ENCODE results near the gene MYO9A. TPM values are rescaled to one million over a fixed set of nuclear protein-coding genes. Genes with fewer than 3 reads are reported as not detected.

The MYO9A gene
- total and polyA plus RNA-seq, 10 of the 15 experiments (the other 5 are each of a cell fraction or from before 2014, with no cell fraction given) = 3.3 to 25.3 (median 12.2) TPM

DNA sequence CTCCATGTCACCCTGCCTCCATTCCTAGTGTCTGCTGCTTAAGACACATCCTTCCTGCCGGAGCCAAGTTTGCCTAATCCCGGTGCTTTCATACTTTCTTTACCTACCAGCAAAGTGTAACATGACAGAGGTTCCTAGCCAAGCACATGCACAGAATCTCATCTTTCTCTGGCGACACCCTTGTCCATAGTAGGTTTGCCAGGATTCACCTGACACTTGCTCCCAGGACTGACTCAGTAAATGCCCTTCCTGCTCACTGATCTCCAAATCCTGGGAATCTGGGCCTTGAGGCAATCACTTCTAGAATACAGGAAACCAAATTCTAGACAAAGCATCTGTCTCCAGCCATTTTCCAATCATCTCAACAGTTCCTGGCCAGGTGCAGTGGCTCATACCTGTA, 317.8 kb downstream of the MYO9A start:
- TF ChIP-seq POU2F2 (IDR thresholded peaks at IDR 0.05; ENCODE audit: borderline replicate concordance, low read depth, low read length) (no peak), KLF5 (IDR thresholded peaks at IDR 0.05; ENCODE audit: partially characterized antibody) (no peak), JUNB (IDR thresholded peaks at IDR 0.05) (no peak), SRF (IDR thresholded peaks at IDR 0.05; ENCODE audit: low read depth in 2 of 2, low read length in 2 of 2) (no peak), ZNF384 (IDR thresholded peaks at IDR 0.05; ENCODE audit: borderline replicate concordance, low read depth, low read length) (no peak)
- TF ChIP-seq, protein P1, sequence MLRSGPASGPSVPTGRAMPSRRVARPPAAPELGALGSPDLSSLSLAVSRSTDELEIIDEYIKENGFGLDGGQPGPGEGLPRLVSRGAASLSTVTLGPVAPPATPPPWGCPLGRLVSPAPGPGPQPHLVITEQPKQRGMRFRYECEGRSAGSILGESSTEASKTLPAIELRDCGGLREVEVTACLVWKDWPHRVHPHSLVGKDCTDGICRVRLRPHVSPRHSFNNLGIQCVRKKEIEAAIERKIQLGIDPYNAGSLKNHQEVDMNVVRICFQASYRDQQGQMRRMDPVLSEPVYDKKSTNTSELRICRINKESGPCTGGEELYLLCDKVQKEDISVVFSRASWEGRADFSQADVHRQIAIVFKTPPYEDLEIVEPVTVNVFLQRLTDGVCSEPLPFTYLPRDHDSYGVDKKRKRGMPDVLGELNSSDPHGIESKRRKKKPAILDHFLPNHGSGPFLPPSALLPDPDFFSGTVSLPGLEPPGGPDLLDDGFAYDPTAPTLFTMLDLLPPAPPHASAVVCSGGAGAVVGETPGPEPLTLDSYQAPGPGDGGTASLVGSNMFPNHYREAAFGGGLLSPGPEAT (IDR thresholded peaks at IDR 0.05; ENCODE audit: low read depth) = no peak
- TF ChIP-seq, protein P2, sequence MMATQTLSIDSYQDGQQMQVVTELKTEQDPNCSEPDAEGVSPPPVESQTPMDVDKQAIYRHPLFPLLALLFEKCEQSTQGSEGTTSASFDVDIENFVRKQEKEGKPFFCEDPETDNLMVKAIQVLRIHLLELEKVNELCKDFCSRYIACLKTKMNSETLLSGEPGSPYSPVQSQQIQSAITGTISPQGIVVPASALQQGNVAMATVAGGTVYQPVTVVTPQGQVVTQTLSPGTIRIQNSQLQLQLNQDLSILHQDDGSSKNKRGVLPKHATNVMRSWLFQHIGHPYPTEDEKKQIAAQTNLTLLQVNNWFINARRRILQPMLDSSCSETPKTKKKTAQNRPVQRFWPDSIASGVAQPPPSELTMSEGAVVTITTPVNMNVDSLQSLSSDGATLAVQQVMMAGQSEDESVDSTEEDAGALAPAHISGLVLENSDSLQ (IDR thresholded peaks at IDR 0.05) = no peak
- RAD21 ChIA-PET (ENCODE audit: unreplicated experiment) = interaction anchor here (1.1 to 1.2 kb wide), 2 partner anchors 48 to 353 kb away, joined by 3 read pairs; no protein-coding TSS in a partner anchor
- H3K9ac ChIP-seq (ENCODE audit: control insufficient read depth, insufficient read depth, low read length) = no peak overlapping the region
- WGBS (ENCODE audit: insufficient coverage, insufficient replicate concordance, low lambda C conversion rate, missing lambda C conversion rate) = 74% methylated on average over 3 of the region's 3 CpGs
- no peaks in the 10 kb centered on the region; the same call in 2 of the 3 replicates for H3K9me3 ChIP-seq (replicated peaks; ENCODE audit: control insufficient read depth, insufficient read depth, low read length)
- H3K4me2 ChIP-seq (ENCODE audit: control insufficient read depth, insufficient read depth) = no peak overlapping the region
- no TSS peak for BruUV-seq (replicated peaks)
- H2AFZ ChIP-seq (ENCODE audit: control insufficient read depth, low read depth, low read length) = no peak overlapping the region
- POLR2A ChIA-PET = no interaction called here
- peaks cover 10% of the 10 kb centered on the region for H3K4me1 ChIP-seq (ENCODE audit: control insufficient read depth, insufficient read depth, low read length)
- no peaks in the 10 kb centered on the region for H3K36me3 ChIP-seq (ENCODE audit: control insufficient read depth in 2 of 2, insufficient read depth in 2 of 2, low read length in 1 of 2)
- intact Hi-C loops (cut with micrococcal nuclease; ENCODE audit: unreplicated experiment) (loop anchor here (2.0 kb wide), 2 partner anchors 351 to 357 kb away; no protein-coding TSS in a partner anchor), in situ Hi-C loops (cut with MboI) (loop anchor here (5.0 to 10.0 kb wide), 3 partner anchors 53 to 355 kb away; no protein-coding TSS in a partner anchor)
- H4K20me1 ChIP-seq (ENCODE audit: control insufficient read depth, insufficient read depth) = no peaks in the 10 kb centered on the region
- H3K27me3 ChIP-seq (replicated peaks in 1 of 2; ENCODE audit: control insufficient read depth in 2 of 2, insufficient read depth in 2 of 2, low read length in 1 of 2) = no peaks in the 10 kb centered on the region
- no peak overlapping the region for H3K27ac ChIP-seq (ENCODE audit: control insufficient read depth, insufficient read depth)
- no peak overlapping the region for H3K4me3 ChIP-seq
- FAIRE-seq = no peak
- DNase-seq (ENCODE audit: low read depth, low spot score) = no peak
- ATAC-seq = no peak
- no peaks in the 10 kb centered on the region for H3K79me2 ChIP-seq (ENCODE audit: control insufficient read depth, insufficient read depth, low read length)
- SMC1A ChIA-PET (ENCODE audit: uncharacterized antibody, unreplicated experiment) = no interaction called here
- CTCF ChIA-PET = interaction anchor here (0.7 to 2.8 kb wide), 4 partner anchors 8 to 356 kb away, joined by 4 to 19 read pairs (median 4); no protein-coding TSS in a partner anchor

Data from GM12878 (cell line).